K562 (cell line): Measurements from ENCODE around the gene SCAPER. TPM values are rescaled to one million over a fixed set of nuclear protein-coding genes. Genes with fewer than 3 reads are reported as not detected.

Experiments
- ARID3B ChIP-seq: fragments of 250-450 bp; sonication (Bioruptor Pico); IDR thresholded peaks from 2 replicates; pipeline ENCODE4 v1.4.0; 2020; ENCODE audit warnings: borderline replicate concordance
- E2F3 ChIP-seq: fragments of 250-450 bp; sonication (Bioruptor Pico); IDR thresholded peaks from 2 replicates; pipeline ENCODE4 v1.4.0; 2020; ENCODE audit warnings: mild to moderate bottlenecking
- EP300 ChIP-seq: IDR thresholded peaks from 2 replicates; pipeline ENCODE4 v1.6.1; 2012; ENCODE audit warnings: low read length, improper control_type of control experiment
- GABPB1 ChIP-seq: sonication (generic); formaldehyde crosslinking; IDR thresholded peaks from 2 replicates; pipeline ENCODE4 v1.8.0; 2022; ENCODE audit warnings: mild to moderate bottlenecking, missing genetic modification reagents
- HDAC3 ChIP-seq: fragments of 450-650 bp; IDR thresholded peaks from 2 replicates; pipeline ENCODE4 v1.6.1; 2018; ENCODE audit warnings: borderline replicate concordance, mild to moderate bottlenecking, moderate library complexity; ENCODE audit not compliant: partially characterized antibody
- JUND ChIP-seq, 2 experiments: IDR thresholded peaks; 2 replicates in 1 of 2; 3 replicates in 1 of 2; pipeline ENCODE4 v1.6.1; 2011; ENCODE audit warnings: borderline replicate concordance in 2 of 2, low read depth in 2 of 2, low read length in 2 of 2, improper control_type of control experiment in 1 of 2, missing biosample characterization in 1 of 2, missing genetic modification characterization in 1 of 2, missing genetic modification reagents in 1 of 2
- LARP7 ChIP-seq: fragments of 450-650 bp; IDR thresholded peaks from 2 replicates; pipeline ENCODE4 v1.6.1; 2016
- LEF1 ChIP-seq: fragments of 450-650 bp; IDR thresholded peaks from 2 replicates; pipeline ENCODE4 v1.6.1; 2016; ENCODE audit warnings: mild to moderate bottlenecking
- MYNN ChIP-seq, 2 experiments: sonication (generic); formaldehyde crosslinking in 1 of 2; IDR thresholded peaks; 2 replicates each; pipeline versions ENCODE4 v1.5.0 to v1.6.1; 2016 to 2020; ENCODE audit warnings: antibody characterized with exemption in 1 of 2, missing genetic modification reagents in 1 of 2
- NCOA2 ChIP-seq, 2 experiments: fragments of 450-650 bp; IDR thresholded peaks; 2 replicates each; pipeline ENCODE4 v1.6.1; 2018; ENCODE audit warnings: mild to moderate bottlenecking in 2 of 2, moderate library complexity in 1 of 2; ENCODE audit not compliant: partially characterized antibody in 2 of 2
- NEUROD1 ChIP-seq: fragments of 150-350 bp; IDR thresholded peaks from 2 replicates; pipeline ENCODE4 v1.6.1; 2014; ENCODE audit warnings: borderline replicate concordance, low read length, low read depth; ENCODE audit not compliant: partially characterized antibody
- NR3C1 ChIP-seq: sonication (generic); formaldehyde crosslinking; IDR thresholded peaks from 2 replicates; pipeline ENCODE4 v1.8.1; 2022; ENCODE audit warnings: missing genetic modification reagents
- PHF20 ChIP-seq: fragments of 450-650 bp; IDR thresholded peaks from 2 replicates; pipeline ENCODE4 v1.6.1; 2018; ENCODE audit not compliant: partially characterized antibody
- RAD51 ChIP-seq: fragments of 450-650 bp; IDR thresholded peaks from 2 replicates; pipeline ENCODE4 v1.7.1; 2016; ENCODE audit warnings: low read depth, mild to moderate bottlenecking, borderline replicate concordance
- TAL1 ChIP-seq: fragments of 450-650 bp; IDR thresholded peaks from 2 replicates; pipeline ENCODE4 v1.6.1; 2016; ENCODE audit warnings: mild to moderate bottlenecking
- ZKSCAN1 ChIP-seq: fragments of 150-350 bp; IDR thresholded peaks from 2 replicates; pipeline ENCODE4 v1.6.1; 2016; ENCODE audit warnings: low read depth, low read length
- ZNF280B ChIP-seq: fragments of 250-450 bp; sonication (Bioruptor Pico); IDR thresholded peaks from 2 replicates; pipeline ENCODE4 v1.5.1; 2021; ENCODE audit warnings: mild to moderate bottlenecking
- ZNF644 ChIP-seq: fragments of 200-800 bp; sonication (Bioruptor generic); IDR thresholded peaks from 2 replicates; pipeline ENCODE4 v1.6.1; 2016; ENCODE audit warnings: low read depth, missing genetic modification characterization, missing compliant biosample characterization
- polyA plus RNA-seq, 8 experiments: library from polyadenylated mRNA; depleted of rRNA in 4 of 8; stranded (reverse) in 5 of 8; unstranded in 3 of 8; fragments of >200 nt; fragmentation: Nextera tagmentation in 2 of 8; fragmentation: Illumina TruSeq in 1 of 8; extraction: Ambion mirVana in 2 of 8; extraction: Trizol in 1 of 8; gene quantifications; 2 replicates each; pipeline versions ENCODE4 v1.2.1 to v1.2.3, GENCODE V29; 2011 to 2014; ENCODE audit warnings: inconsistent platforms in 1 of 8, missing spikeins in 1 of 8
- total RNA-seq, 7 experiments: library from RNA; depleted of rRNA in 6 of 7; stranded (reverse); fragments of >200 nt in 6 of 7; fragmentation: Illumina TruSeq in 2 of 7; extraction: Trizol in 2 of 7; gene quantifications; 2 replicates each; pipeline versions ENCODE4 v1.2.1 to v1.2.3, GENCODE V29; 2011 to 2021; ENCODE audit warnings: low replicate concordance in 1 of 7
- TF ChIP-seq, protein P1 (sequence below): sonication (generic); formaldehyde crosslinking; IDR thresholded peaks from 2 replicates; pipeline ENCODE4 v1.5.0; 2020; ENCODE audit warnings: missing genetic modification reagents
- TF ChIP-seq, protein P2 (sequence below): fragments of 250-450 bp; sonication (Bioruptor Pico); IDR thresholded peaks from 2 replicates; pipeline ENCODE4 v1.8.0; 2022; ENCODE audit warnings: inconsistent platforms, mild to moderate bottlenecking, moderate library complexity, borderline replicate concordance
- TF ChIP-seq, protein P3 (sequence below): fragments of 450-650 bp; IDR thresholded peaks from 2 replicates; pipeline ENCODE4 v1.7.0; 2016; ENCODE audit warnings: borderline replicate concordance

SCAPER gene
- total and polyA plus RNA-seq, 9 of the 15 experiments (the other 6 are each of a cell fraction or from before 2014, with no cell fraction given): 1.3 to 5.7 (median 3.2) TPM

GRCh38 chr15:76931397-76932134 is 26.4 kb upstream of the SCAPER start, which contains the start of gene RCN2 (continued):
- no peak for TF ChIP-seq NR3C1 (CRISPR knock-in tag)
- TF ChIP-seq JUND (IDR thresholded peaks at IDR 0.05; ENCODE audit: borderline replicate concordance, low read depth, low read length): 0 out of 2 replicates have a peak, but pooled peaks have one; percentile 11
- no peak for TF ChIP-seq JUND (tag; IDR thresholded peaks at IDR 0.05; ENCODE audit: borderline replicate concordance, low read depth, low read length)
- no peak for TF ChIP-seq ZNF644 (tag)
- TF ChIP-seq LARP7: no peak
- TF ChIP-seq HDAC3: no peak
- no peak for TF ChIP-seq RAD51
- TF ChIP-seq, protein P1, sequence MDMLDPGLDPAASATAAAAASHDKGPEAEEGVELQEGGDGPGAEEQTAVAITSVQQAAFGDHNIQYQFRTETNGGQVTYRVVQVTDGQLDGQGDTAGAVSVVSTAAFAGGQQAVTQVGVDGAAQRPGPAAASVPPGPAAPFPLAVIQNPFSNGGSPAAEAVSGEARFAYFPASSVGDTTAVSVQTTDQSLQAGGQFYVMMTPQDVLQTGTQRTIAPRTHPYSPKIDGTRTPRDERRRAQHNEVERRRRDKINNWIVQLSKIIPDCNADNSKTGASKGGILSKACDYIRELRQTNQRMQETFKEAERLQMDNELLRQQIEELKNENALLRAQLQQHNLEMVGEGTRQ (CRISPR knock-in tag): no peak
- no peak for TF ChIP-seq ARID3B (CRISPR knock-in tag)
- no peak for TF ChIP-seq ZKSCAN1
- TF ChIP-seq ZNF280B: no peak
- TF ChIP-seq, protein P2, sequence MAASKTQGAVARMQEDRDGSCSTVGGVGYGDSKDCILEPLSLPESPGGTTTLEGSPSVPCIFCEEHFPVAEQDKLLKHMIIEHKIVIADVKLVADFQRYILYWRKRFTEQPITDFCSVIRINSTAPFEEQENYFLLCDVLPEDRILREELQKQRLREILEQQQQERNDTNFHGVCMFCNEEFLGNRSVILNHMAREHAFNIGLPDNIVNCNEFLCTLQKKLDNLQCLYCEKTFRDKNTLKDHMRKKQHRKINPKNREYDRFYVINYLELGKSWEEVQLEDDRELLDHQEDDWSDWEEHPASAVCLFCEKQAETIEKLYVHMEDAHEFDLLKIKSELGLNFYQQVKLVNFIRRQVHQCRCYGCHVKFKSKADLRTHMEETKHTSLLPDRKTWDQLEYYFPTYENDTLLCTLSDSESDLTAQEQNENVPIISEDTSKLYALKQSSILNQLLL: no peak
- no peak for TF ChIP-seq MYNN (IDR thresholded peaks at IDR 0.05)
- TF ChIP-seq MYNN (CRISPR knock-in tag; IDR thresholded peaks at IDR 0.05): no peak
- TF ChIP-seq EP300: no peak
- no peak for TF ChIP-seq GABPB1 (CRISPR knock-in tag)
- TF ChIP-seq, protein P3, sequence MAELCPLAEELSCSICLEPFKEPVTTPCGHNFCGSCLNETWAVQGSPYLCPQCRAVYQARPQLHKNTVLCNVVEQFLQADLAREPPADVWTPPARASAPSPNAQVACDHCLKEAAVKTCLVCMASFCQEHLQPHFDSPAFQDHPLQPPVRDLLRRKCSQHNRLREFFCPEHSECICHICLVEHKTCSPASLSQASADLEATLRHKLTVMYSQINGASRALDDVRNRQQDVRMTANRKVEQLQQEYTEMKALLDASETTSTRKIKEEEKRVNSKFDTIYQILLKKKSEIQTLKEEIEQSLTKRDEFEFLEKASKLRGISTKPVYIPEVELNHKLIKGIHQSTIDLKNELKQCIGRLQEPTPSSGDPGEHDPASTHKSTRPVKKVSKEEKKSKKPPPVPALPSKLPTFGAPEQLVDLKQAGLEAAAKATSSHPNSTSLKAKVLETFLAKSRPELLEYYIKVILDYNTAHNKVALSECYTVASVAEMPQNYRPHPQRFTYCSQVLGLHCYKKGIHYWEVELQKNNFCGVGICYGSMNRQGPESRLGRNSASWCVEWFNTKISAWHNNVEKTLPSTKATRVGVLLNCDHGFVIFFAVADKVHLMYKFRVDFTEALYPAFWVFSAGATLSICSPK: no peak
- no peak for TF ChIP-seq TAL1
- TF ChIP-seq NEUROD1: peak; percentile 80
- TF ChIP-seq PHF20: peak; percentile 64
- TF ChIP-seq LEF1: no peak
- no peak for TF ChIP-seq NCOA2 (IDR thresholded peaks at IDR 0.05; ENCODE audit: partially characterized antibody in 2 of 2)
- TF ChIP-seq E2F3: no peak
